HG02973 (cell line): ENCODE data around the gene WDFY4.
A peak's percentile ranks its signal among the peaks of the same experiment; 100 is the strongest.

Source experiments
- ATAC-seq: cut with Tn5 transposase; IDR thresholded peaks from one replicate; pipeline ENCODE4 v1.9.1; 2021; ENCODE audit warnings: moderate library complexity; ENCODE audit not compliant: unreplicated experiment

Gene WDFY4

GRCh38 chr10:48742891-48743860 lies 58.5 kb downstream of the WDFY4 start:
- no peak for ATAC-seq

- peak; percentile 39 for ATAC-seq
These were observed 59.9 kb downstream of the WDFY4 start for GRCh38 chr10:48744587-48744986.

- ATAC-seq: no peak
These were observed 61.1 kb downstream of the WDFY4 start for GRCh38 chr10:48745662-48746245.

- ATAC-seq: no peak
These were observed 63.9 kb downstream of the WDFY4 start for GRCh38 chr10:48748573-48748972.

- no peak for ATAC-seq
These were observed 64.6 kb downstream of the WDFY4 start for GRCh38 chr10:48749254-48749787.

- no peak for ATAC-seq
These were observed 65.3 kb downstream of the WDFY4 start for GRCh38 chr10:48750019-48750418.

- ATAC-seq: no peak
These were observed 66.3 kb downstream of the WDFY4 start for GRCh38 chr10:48750991-48751390.

- no peak for ATAC-seq
These were observed 67.1 kb downstream of the WDFY4 start for GRCh38 chr10:48751730-48752129.

GRCh38 chr10:48758411-48758810 lies 73.7 kb downstream of the WDFY4 start:
- no peak for ATAC-seq

- peak; percentile 88 for ATAC-seq
These were observed 74.6 kb downstream of the WDFY4 start for GRCh38 chr10:48759113-48759901.

- no peak for ATAC-seq
These were observed 76.3 kb downstream of the WDFY4 start for GRCh38 chr10:48760983-48761382.

- ATAC-seq: no peak
These were observed 77.7 kb downstream of the WDFY4 start for GRCh38 chr10:48762064-48763042.

GRCh38 chr10:48763403-48763965 lies 78.8 kb downstream of the WDFY4 start:
- ATAC-seq: no peak

- ATAC-seq: no peak
These were observed 79.8 kb downstream of the WDFY4 start for GRCh38 chr10:48764486-48764885.

GRCh38 chr10:48765039-48765438 lies 80.4 kb downstream of the WDFY4 start:
- no peak for ATAC-seq

- no peak for ATAC-seq
These were observed 80.9 kb downstream of the WDFY4 start for GRCh38 chr10:48765527-48765926.

- ATAC-seq: no peak
These were observed 82.9 kb downstream of the WDFY4 start for GRCh38 chr10:48767373-48768143.

GRCh38 chr10:48768144-48768766 lies 83.6 kb downstream of the WDFY4 start:
- ATAC-seq: no peak
